Measurements from ENCODE around the gene TGM3. TPM values are rescaled to one million over a fixed set of nuclear protein-coding genes. Genes with fewer than 3 reads are reported as not detected.

Gene TGM3
- total and polyA plus RNA-seq, 2 of the 4 experiments (the other 2 are of a cell fraction): not detected

GRCh38 chr20:2387180-2387577, 91.4 kb downstream of the TGM3 start:
- intact Hi-C loops (cut with micrococcal nuclease): no loop called here
- 0% methylated on average over 1 of the region's 2 CpGs; no CpG with 5 or more reads in 1 of the 2 experiments for WGBS, 2 experiments (ENCODE audit: extremely low coverage in 2 of 2, insufficient read length in 1 of 2)

More at GRCh38 chr20:2387180-2387577, 91.4 kb downstream of the TGM3 start:
- in situ Hi-C loops (cut with MboI; ENCODE audit: low sequenced_read_pairs) (no loop called here), dilution Hi-C loops (cut with HindIII; ENCODE audit: low sequenced_read_pairs, unreplicated experiment) (no loop called here)
- no peak overlapping the region for H3K4me3 ChIP-seq (ENCODE audit: insufficient read depth, low read depth, low read length)
- H3K4ac ChIP-seq (ENCODE audit: low read depth, low read length): no peak overlapping the region
- peaks cover 2% of the 10 kb centered on the region for H3K9me3 ChIP-seq (ENCODE audit: control insufficient read depth, insufficient read depth, low read length)
- H3K14ac ChIP-seq (replicated peaks; ENCODE audit: low read depth, low read length): no peak overlapping the region
- no peaks in the 10 kb centered on the region for H3K4me1 ChIP-seq (ENCODE audit: control insufficient read depth, insufficient read depth, low read length)
- H3K18ac ChIP-seq (ENCODE audit: low read depth, low read length): no peak overlapping the region
- H3K36me3 ChIP-seq (ENCODE audit: control insufficient read depth, insufficient read depth, low read length): no peaks in the 10 kb centered on the region
- ChIA-PET CTCF (interaction anchor here (1.0 kb wide), 1 partner anchor 65 kb away, joined by 3 read pairs; no protein-coding TSS in a partner anchor), POLR2A (ENCODE audit: unreplicated experiment) (no interaction called here)
- no peaks in the 10 kb centered on the region for H4K20me1 ChIP-seq (ENCODE audit: insufficient read depth, low read length)
- no peaks in the 10 kb centered on the region for H3K79me1 ChIP-seq (ENCODE audit: low read depth in 1 of 2, low read length in 2 of 2)
- H3K27ac ChIP-seq (ENCODE audit: insufficient read depth, low read length): no peak overlapping the region
- H4K91ac ChIP-seq (ENCODE audit: insufficient read depth, low read depth, low read length): no peak overlapping the region
- H3K56ac ChIP-seq (ENCODE audit: extremely low read depth, insufficient read depth, low read length): no peak overlapping the region
- no peak overlapping the region for H2AK9ac ChIP-seq (replicated peaks; ENCODE audit: low read depth, low read length, poor library complexity)
- TF ChIP-seq CTCF (conservative IDR thresholded peaks at IDR 0.05; ENCODE audit: low read depth, low read length) (peak; percentile 35; the same call in 1 of the 2 replicates), RAD21 (IDR thresholded peaks at IDR 0.05; ENCODE audit: low read length) (0 out of 2 replicates have a peak, but pooled peaks have one; percentile 14), CHD1 (IDR thresholded peaks at IDR 0.05; ENCODE audit: low read depth, low read length) (no peak), RCOR1 (IDR thresholded peaks at IDR 0.05; ENCODE audit: insufficient replicate concordance, low read length) (no peak), MXI1 (IDR thresholded peaks at IDR 0.05; ENCODE audit: borderline replicate concordance, low read depth, low read length) (no peak), MAZ (IDR thresholded peaks at IDR 0.05; ENCODE audit: borderline replicate concordance, low read depth, low read length) (no peak), USF2 (IDR thresholded peaks at IDR 0.05; ENCODE audit: low read depth, low read length) (no peak), RFX5 (IDR thresholded peaks at IDR 0.05; ENCODE audit: low read depth, low read length) (no peak), CEBPB (IDR thresholded peaks at IDR 0.05; ENCODE audit: low read depth, low read length) (no peak), POLR2A (IDR thresholded peaks at IDR 0.05; ENCODE audit: low read depth, low read length) (no peak), BHLHE40 (IDR thresholded peaks at IDR 0.05; ENCODE audit: low read depth, low read length) (no peak)
- H3K4me2 ChIP-seq (ENCODE audit: low read depth, low read length): no peak overlapping the region
- no TSS peak for BruUV-seq (replicated peaks)
- H3K27me3 ChIP-seq (ENCODE audit: control insufficient read depth, insufficient read depth, low read length): peaks cover 2% of the 10 kb centered on the region; the same call in 1 of the 2 replicates
- peak; percentile 19 for DNase-seq
- H2AFZ ChIP-seq (replicated peaks; ENCODE audit: low read length, poor library complexity): peak overlapping the region; percentile 33
- no peak overlapping the region for H2BK120ac ChIP-seq (ENCODE audit: low read depth, low read length)
- no peak overlapping the region for H3K23ac ChIP-seq (ENCODE audit: low read depth, low read length)
- H4K8ac ChIP-seq (ENCODE audit: low read depth in 2 of 2, low read length in 2 of 2): no peak overlapping the region
- no peak overlapping the region for H2BK20ac ChIP-seq (ENCODE audit: low read depth, low read length)
- H2BK5ac ChIP-seq (ENCODE audit: low read depth, low read length, poor library complexity, severe bottlenecking): no peak overlapping the region
- no peak for ATAC-seq (ENCODE audit: low read depth)
- H2BK15ac ChIP-seq (ENCODE audit: low read depth, low read length): no peak overlapping the region
- H3K9ac ChIP-seq (ENCODE audit: low read depth, low read length): no peak overlapping the region
- H3K9me1 ChIP-seq (ENCODE audit: insufficient read depth, low read length): no peaks in the 10 kb centered on the region
- H2AK5ac ChIP-seq (ENCODE audit: low read depth, low read length): no peak overlapping the region
- no peak overlapping the region for H4K5ac ChIP-seq (ENCODE audit: low read depth, low read length)
